ENCODE measurements around the gene EFHD1. TPM values are rescaled to one million over a fixed set of nuclear protein-coding genes. Genes with fewer than 3 reads are reported as not detected.

Gene EFHD1
- total RNA-seq, 1 experiment from 2014 or later, result 0.07 TPM

DNA sequence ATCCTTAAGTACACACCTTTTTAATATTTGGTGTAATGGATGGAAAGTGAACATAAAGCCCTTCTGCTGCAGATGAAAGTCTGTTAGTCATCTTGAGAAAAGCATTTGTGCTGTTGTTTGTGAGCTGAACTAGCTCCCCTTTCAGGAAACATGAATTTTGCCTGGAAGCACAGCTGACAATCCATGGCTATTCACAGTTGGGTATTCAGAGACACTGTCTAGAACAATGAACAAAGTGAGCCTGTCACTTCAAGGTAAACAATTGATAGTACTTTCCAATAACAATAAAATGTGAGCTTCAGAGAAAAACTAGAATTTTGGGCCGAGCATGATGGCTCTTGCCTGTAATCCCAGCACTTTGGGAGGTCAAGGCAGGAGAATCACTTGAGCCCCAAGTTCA, 6.8 kb upstream of the EFHD1 start:
- Histone ChIP-seq H3K27ac (ENCODE audit: low read length) (no peak overlapping the region), H3K9me3 (ENCODE audit: low read length) (no peaks in the 10 kb centered on the region), H3K79me2 (ENCODE audit: low read length) (no peaks in the 10 kb centered on the region), H3K9ac (ENCODE audit: low read length) (no peak overlapping the region), H3K9me2 (replicated peaks; ENCODE audit: low read length) (no peaks in the 10 kb centered on the region), H2AFZ (ENCODE audit: low read length) (no peak overlapping the region), H3K4me1 (ENCODE audit: insufficient read depth, low read length) (peaks cover 15% of the 10 kb centered on the region), H3K4me3 (ENCODE audit: low read length) (no peak overlapping the region), H4K20me1 (ENCODE audit: low read length) (no peaks in the 10 kb centered on the region), H3K36me3 (ENCODE audit: low read depth, low read length) (no peaks in the 10 kb centered on the region), H3K27me3 (ENCODE audit: low read length) (no peaks in the 10 kb centered on the region), H3K4me2 (ENCODE audit: low read length) (no peak overlapping the region), H3F3A (ENCODE audit: low read length, unreplicated experiment) (no peaks in the 10 kb centered on the region)
- BruUV-seq (replicated peaks), result no TSS peak
- DNase-seq (no peak), ATAC-seq (no peak)
- TF ChIP-seq EZH2 (IDR thresholded peaks at IDR 0.05; ENCODE audit: low read length, unreplicated experiment), result no peak
- POLR2A ChIA-PET (ENCODE audit: unreplicated experiment), result no interaction called here
- intact Hi-C loops (cut with micrococcal nuclease), result no loop called here
- CTCF ChIA-PET, result interaction anchor here (0.6 kb wide), 1 partner anchor 15 kb away, joined by 3 read pairs; no protein-coding TSS in a partner anchor

DNA sequence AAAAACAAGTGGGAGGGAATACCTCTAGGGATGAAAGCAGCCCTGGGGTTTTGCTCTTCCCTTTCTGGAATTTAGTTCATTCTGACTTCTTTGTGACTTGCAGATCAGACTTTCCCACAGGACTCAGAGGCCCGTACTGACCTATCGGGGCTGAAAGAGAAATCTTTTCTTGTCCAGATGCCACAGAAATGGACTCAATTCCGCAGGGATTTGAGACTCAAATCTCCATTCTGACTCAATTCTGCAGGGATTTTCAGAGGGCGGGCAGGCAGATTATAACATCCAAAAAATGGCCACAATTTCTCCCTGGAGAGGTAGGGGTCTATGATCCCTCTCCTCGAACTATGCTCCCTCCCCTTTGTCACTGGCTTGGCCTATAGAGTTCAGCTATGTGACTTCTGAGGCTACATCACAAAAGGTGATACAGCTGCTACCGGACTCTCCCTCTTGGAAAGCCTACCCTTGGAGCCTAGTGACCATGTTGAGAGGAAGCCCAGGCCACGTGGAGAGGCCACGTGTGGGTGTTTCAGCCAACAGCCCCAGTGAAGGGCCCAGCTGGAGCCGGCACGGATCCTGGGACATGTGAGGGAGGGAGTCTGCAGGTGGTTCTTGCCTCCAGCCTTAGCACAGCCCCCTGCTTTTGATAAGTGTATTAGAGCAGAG, 4.8 kb upstream of the EFHD1 start:
- H3K4me2 ChIP-seq (ENCODE audit: low read length), result no peak overlapping the region
- no TSS peak for BruUV-seq (replicated peaks)
- TF ChIP-seq, protein P1, sequence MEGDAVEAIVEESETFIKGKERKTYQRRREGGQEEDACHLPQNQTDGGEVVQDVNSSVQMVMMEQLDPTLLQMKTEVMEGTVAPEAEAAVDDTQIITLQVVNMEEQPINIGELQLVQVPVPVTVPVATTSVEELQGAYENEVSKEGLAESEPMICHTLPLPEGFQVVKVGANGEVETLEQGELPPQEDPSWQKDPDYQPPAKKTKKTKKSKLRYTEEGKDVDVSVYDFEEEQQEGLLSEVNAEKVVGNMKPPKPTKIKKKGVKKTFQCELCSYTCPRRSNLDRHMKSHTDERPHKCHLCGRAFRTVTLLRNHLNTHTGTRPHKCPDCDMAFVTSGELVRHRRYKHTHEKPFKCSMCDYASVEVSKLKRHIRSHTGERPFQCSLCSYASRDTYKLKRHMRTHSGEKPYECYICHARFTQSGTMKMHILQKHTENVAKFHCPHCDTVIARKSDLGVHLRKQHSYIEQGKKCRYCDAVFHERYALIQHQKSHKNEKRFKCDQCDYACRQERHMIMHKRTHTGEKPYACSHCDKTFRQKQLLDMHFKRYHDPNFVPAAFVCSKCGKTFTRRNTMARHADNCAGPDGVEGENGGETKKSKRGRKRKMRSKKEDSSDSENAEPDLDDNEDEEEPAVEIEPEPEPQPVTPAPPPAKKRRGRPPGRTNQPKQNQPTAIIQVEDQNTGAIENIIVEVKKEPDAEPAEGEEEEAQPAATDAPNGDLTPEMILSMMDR (conservative IDR thresholded peaks at IDR 0.05; ENCODE audit: low read depth, low read length), result no peak
- no peak for TF ChIP-seq EZH2 (IDR thresholded peaks at IDR 0.05; ENCODE audit: low read length, unreplicated experiment)
- TF ChIP-seq EZH2phosphoT487 (IDR thresholded peaks at IDR 0.05; ENCODE audit: borderline replicate concordance, low read length), result no peak
- H3K27ac ChIP-seq (ENCODE audit: low read length), result no peak overlapping the region
- no peak overlapping the region for H3K4me3 ChIP-seq (ENCODE audit: low read length)
- CTCF ChIA-PET, result no interaction called here
- peaks cover 18% of the 10 kb centered on the region for H3K4me1 ChIP-seq (ENCODE audit: insufficient read depth, low read length)
- no peaks in the 10 kb centered on the region for H3K27me3 ChIP-seq (ENCODE audit: low read length)
- no peaks in the 10 kb centered on the region for H3K9me2 ChIP-seq (replicated peaks; ENCODE audit: low read length)
- DNase-seq (no peak), ATAC-seq (no peak)
- H4K20me1 ChIP-seq (ENCODE audit: low read length), result no peaks in the 10 kb centered on the region
- no peaks in the 10 kb centered on the region for H3K36me3 ChIP-seq (ENCODE audit: low read depth, low read length)
- no peaks in the 10 kb centered on the region for H3K79me2 ChIP-seq (ENCODE audit: low read length)
- H3K9me3 ChIP-seq (ENCODE audit: low read length), result no peaks in the 10 kb centered on the region
- no peak overlapping the region for H3K9ac ChIP-seq (ENCODE audit: low read length)
- POLR2A ChIA-PET (ENCODE audit: unreplicated experiment), result no interaction called here
- no peak overlapping the region for H2AFZ ChIP-seq (ENCODE audit: low read length)
- intact Hi-C loops (cut with micrococcal nuclease), result no loop called here
- H3F3A ChIP-seq (ENCODE audit: low read length, unreplicated experiment), result no peaks in the 10 kb centered on the region

DNA sequence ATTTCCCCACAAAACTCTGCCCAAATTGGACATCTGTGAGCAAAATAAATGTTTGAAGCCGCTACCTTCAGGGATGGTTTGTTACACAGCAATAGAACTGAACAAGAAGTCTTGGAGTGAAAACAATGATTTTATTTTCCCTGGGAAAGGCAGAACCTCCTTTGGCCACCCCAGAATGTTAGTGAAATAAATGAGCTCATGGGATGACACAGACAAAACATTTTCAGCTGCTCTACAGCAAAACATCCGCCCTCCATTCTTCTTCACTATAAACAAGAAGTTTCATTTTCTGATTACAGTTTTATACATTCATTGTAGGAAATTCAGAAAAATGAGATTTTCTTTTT, 4.3 kb upstream of the EFHD1 start:
- Histone ChIP-seq H3K79me2 (ENCODE audit: low read length) (no peaks in the 10 kb centered on the region), H3K9me2 (replicated peaks; ENCODE audit: low read length) (no peaks in the 10 kb centered on the region), H3K27me3 (ENCODE audit: low read length) (no peaks in the 10 kb centered on the region), H3K4me2 (ENCODE audit: low read length) (no peak overlapping the region), H3K9me3 (ENCODE audit: low read length) (no peaks in the 10 kb centered on the region), H3K36me3 (ENCODE audit: low read depth, low read length) (no peaks in the 10 kb centered on the region), H2AFZ (ENCODE audit: low read length) (no peak overlapping the region), H3F3A (ENCODE audit: low read length, unreplicated experiment) (no peaks in the 10 kb centered on the region), H3K27ac (ENCODE audit: low read length) (no peak overlapping the region), H3K4me3 (ENCODE audit: low read length) (no peak overlapping the region), H3K9ac (ENCODE audit: low read length) (no peak overlapping the region), H3K4me1 (ENCODE audit: insufficient read depth, low read length) (peaks cover 13% of the 10 kb centered on the region), H4K20me1 (ENCODE audit: low read length) (no peaks in the 10 kb centered on the region)
- intact Hi-C loops (cut with micrococcal nuclease), result no loop called here
- CTCF ChIA-PET, result no interaction called here
- DNase-seq (no peak), ATAC-seq (no peak)
- TF ChIP-seq EZH2phosphoT487 (IDR thresholded peaks at IDR 0.05; ENCODE audit: borderline replicate concordance, low read length), result no peak
- TF ChIP-seq EZH2 (IDR thresholded peaks at IDR 0.05; ENCODE audit: low read length, unreplicated experiment), result no peak
- TF ChIP-seq, protein P1 (conservative IDR thresholded peaks at IDR 0.05; ENCODE audit: low read depth, low read length), result no peak
- BruUV-seq (replicated peaks), result no TSS peak
- POLR2A ChIA-PET (ENCODE audit: unreplicated experiment), result no interaction called here
